ENCODE results near the gene NPIPA8.
"Not testable (repeated sequence)": the region's sequence is repeated elsewhere in the genome, so short reads cannot be mapped to it uniquely, and the experiment has no call there.

The NPIPA8 gene

DNA sequence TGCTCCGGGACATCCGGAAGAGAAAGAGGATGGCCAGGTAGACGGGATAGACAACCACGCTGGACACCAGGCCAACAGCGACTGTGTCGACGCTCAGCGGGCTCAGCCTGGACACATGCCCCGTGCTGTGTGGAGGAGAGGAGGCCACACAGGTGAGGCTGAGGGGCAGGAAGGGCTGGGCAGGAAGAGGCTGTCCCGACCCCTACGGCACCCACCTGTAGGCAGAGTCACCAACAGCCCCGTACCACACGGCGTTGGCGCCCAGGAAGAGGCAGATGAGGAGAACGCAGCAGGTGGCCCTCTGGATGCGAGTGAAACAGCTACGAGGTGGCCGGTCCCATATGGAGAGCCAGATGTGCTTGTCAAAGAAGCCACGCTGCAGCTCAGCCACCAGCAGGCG lies at the start of gene NPIPA8:
Gene NPIPA8, minus strand, starts transcription at position 101 of the 400 bp plus-strand sequence. CDS start 4,074 bp downstream, outside the sequence.
- not testable (repeated sequence) for H3K36me3 ChIP-seq (ENCODE audit: insufficient read depth, low read length); H3K4me1 ChIP-seq (ENCODE audit: insufficient read depth, low read length); H3K9ac ChIP-seq (ENCODE audit: low read depth, low read length); H3K9me3 ChIP-seq (ENCODE audit: control insufficient read depth, insufficient read depth, low read length)

DNA sequence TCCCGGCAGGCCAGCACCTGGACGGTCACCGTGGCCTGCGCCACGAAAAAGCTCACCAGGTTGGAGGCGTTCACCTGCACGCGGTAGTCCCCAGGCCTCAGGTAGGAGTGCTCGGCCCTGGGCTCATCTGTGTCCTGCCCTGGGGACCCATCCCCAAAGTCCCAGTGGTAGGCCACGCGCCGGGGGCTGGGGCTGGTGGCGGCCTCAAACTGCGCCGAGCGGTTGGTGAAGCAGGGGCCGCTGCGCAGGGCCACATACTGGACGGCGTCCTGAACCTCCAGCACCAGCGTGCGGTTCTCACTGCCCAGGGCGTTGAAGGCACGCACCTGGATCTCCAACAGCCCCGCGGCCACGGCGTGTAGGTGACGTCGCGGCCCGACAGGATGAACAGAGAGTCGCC lies 48.7 kb upstream of the NPIPA8 start:
- H3K9ac ChIP-seq (ENCODE audit: low read depth, low read length); H3K9me3 ChIP-seq (ENCODE audit: control insufficient read depth, insufficient read depth, low read length); H3K4me1 ChIP-seq (ENCODE audit: insufficient read depth, low read length); H3K36me3 ChIP-seq (ENCODE audit: insufficient read depth, low read length): not testable (repeated sequence)

DNA sequence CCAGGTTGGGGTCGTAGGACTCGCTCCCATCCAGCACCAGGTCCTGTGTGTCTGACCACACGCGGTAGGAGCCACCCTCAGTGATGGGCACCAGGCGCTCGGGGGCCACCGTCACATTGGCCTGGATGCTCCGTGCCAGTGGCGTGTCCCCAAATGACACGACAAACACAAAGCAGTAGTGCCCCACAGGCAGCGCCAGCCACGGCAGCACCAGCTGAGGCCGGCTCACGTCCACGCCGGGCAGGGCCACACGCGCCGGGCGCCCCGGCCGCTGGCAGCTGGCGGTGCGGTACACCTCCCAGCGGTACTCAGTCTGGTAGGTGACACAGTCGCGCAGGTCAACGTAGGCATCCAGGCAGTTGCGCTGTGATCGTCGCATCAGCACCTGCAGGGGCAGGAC lies 48.3 kb upstream of the NPIPA8 start:
- H3K9ac ChIP-seq (ENCODE audit: low read depth, low read length); H3K36me3 ChIP-seq (ENCODE audit: insufficient read depth, low read length); H3K9me3 ChIP-seq (ENCODE audit: control insufficient read depth, insufficient read depth, low read length); H3K4me1 ChIP-seq (ENCODE audit: insufficient read depth, low read length): not testable (repeated sequence)

DNA sequence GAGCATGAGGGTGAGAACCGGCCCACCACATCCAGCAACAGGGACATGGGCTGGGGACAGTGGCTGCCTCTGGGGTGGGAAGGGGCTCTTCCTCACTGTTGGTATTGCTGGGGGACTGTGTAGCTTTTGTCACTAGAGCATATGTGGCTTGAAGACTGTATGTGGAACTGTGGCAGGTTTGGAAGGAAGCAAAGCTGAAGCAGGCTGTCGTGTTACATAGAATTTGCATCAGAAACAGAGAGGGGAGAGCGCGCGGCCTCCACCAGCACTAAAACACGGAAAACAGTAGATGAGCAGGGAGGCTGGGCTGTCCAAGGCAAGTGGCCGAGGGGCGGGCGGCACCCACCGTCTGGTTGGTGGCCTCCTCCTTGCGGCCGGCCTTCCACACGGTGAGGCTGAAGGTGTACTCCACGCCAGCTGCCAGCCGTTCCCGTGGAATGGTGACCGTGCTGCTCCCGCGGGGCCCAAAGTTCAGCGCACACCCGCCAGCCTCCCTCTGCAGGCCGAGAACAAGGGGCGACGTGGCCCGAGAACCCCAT lies 47.6 kb upstream of the NPIPA8 start:
- H3K4me1 ChIP-seq (ENCODE audit: insufficient read depth, low read length); H3K36me3 ChIP-seq (ENCODE audit: insufficient read depth, low read length); H3K9me3 ChIP-seq (ENCODE audit: control insufficient read depth, insufficient read depth, low read length); H3K9ac ChIP-seq (ENCODE audit: low read depth, low read length): not testable (repeated sequence)

DNA sequence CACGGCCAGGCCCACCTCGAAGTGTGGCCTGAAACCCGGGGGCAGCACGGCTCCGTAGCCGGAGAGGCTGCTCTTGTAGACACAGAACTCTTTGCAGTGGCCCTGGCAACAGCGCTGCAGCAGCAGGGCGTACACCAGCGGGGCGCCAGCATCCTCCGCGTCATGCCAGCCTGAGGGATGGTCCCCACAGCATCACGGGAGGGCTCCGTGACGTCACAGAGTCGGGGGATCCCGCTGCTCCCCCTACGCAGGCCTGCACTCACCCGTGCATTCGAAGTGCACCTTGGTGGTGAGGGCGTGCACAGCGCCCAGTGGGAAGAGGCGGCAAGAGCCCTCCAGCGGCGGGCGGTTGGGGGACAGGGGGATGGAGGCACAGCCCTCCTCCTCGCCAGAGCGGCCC lies 46.2 kb upstream of the NPIPA8 start:
- not testable (repeated sequence) for H3K4me1 ChIP-seq (ENCODE audit: insufficient read depth, low read length); H3K9ac ChIP-seq (ENCODE audit: low read depth, low read length); H3K36me3 ChIP-seq (ENCODE audit: insufficient read depth, low read length); H3K9me3 ChIP-seq (ENCODE audit: control insufficient read depth, insufficient read depth, low read length)

DNA sequence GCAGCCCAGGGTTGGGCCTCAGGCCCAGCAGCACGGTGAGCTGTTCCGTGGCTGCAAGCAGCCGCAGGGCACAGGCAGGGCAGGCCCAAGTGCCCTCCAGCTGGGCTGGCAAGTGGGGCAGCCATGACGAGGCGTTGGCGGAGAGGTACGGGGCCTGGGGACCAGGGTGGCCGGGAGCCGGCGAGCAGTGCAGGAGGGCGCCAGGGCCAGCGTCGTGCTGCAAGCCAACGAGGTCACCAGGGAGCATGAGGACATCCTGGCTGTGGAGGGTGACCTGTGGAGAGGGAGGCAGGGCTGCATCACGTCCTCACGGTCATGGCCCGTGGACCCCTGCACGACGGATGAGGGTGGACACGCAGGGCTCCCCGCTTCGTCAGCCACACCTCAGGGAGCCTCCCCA lies 11.2 kb upstream of the NPIPA8 start:
- not testable (repeated sequence) for H3K9me3 ChIP-seq (ENCODE audit: control insufficient read depth, insufficient read depth, low read length); H3K4me1 ChIP-seq (ENCODE audit: insufficient read depth, low read length); H3K36me3 ChIP-seq (ENCODE audit: insufficient read depth, low read length); H3K9ac ChIP-seq (ENCODE audit: low read depth, low read length)

DNA sequence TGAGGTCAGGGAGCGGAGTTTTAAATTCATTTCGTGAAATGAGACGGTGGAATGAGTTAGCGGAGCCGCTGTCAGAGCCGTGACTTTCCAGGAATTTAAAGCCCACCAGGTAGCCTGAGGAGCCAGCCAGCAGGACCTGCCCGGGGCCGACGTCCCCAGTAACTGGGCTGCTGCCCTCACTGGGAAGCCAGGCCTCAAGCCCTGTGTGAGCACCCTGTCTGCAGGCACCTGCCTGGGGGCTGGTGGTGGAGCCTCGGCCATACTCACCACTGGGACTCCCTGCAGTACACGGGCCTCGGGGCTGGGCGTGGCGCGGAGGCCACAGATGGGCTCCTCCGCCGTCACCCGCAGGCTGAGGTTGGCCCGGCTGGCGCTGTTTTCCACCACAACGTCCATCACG lies 10.5 kb upstream of the NPIPA8 start:
- not testable (repeated sequence) for H3K36me3 ChIP-seq (ENCODE audit: insufficient read depth, low read length); H3K9ac ChIP-seq (ENCODE audit: low read depth, low read length); H3K9me3 ChIP-seq (ENCODE audit: control insufficient read depth, insufficient read depth, low read length); H3K4me1 ChIP-seq (ENCODE audit: insufficient read depth, low read length)

DNA sequence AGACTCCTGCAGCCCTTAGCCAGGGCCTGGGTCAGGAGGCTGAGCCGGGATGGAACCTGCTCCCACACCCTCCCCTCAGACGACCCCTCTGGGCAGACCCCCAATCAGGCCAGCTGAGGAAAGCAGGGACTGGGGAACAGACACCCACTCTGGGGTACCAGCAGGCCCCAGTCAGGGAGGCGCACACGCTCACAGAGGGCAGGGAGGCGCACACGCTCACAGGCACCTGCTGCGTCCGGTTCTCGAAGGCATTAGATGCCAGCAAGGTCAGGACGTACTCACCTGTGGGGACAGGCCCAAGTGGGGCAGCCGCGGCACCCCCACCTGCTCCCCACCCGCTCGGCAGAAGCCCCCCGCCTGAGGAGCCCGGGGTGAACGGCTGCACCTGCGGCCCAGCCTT lies 8.1 kb upstream of the NPIPA8 start:
- not testable (repeated sequence) for H3K36me3 ChIP-seq (ENCODE audit: insufficient read depth, low read length)

DNA sequence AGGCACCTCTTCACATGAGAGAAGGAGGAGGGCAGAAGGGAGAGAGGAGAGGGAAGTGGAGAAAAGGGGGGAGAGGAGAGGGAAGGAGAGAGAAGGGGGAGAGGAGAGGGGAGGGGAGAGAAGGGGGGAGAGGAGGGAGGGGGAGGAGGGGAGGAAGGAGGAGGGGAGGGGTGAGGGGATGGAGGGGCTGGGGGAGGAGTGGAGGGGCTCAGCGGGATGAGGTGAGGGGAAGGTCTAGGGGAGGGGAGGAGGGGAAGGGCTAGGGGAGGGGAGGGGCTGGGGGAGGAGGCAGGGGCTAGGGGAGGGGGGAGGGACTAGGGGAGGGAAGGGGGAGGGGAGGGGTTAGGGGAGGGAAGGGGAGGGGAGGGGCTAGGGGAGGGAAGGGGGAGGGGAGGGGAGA lies 5.5 kb upstream of the NPIPA8 start:
- not testable (repeated sequence) for H3K4me1 ChIP-seq (ENCODE audit: insufficient read depth, low read length); H3K36me3 ChIP-seq (ENCODE audit: insufficient read depth, low read length); H3K9ac ChIP-seq (ENCODE audit: low read depth, low read length); H3K9me3 ChIP-seq (ENCODE audit: control insufficient read depth, insufficient read depth, low read length)

More for the DNA sequence above, 8.1 kb upstream of the NPIPA8 start:
- not testable (repeated sequence) for H3K9me3 ChIP-seq (ENCODE audit: control insufficient read depth, insufficient read depth, low read length); H3K9ac ChIP-seq (ENCODE audit: low read depth, low read length); H3K4me1 ChIP-seq (ENCODE audit: insufficient read depth, low read length)

DNA sequence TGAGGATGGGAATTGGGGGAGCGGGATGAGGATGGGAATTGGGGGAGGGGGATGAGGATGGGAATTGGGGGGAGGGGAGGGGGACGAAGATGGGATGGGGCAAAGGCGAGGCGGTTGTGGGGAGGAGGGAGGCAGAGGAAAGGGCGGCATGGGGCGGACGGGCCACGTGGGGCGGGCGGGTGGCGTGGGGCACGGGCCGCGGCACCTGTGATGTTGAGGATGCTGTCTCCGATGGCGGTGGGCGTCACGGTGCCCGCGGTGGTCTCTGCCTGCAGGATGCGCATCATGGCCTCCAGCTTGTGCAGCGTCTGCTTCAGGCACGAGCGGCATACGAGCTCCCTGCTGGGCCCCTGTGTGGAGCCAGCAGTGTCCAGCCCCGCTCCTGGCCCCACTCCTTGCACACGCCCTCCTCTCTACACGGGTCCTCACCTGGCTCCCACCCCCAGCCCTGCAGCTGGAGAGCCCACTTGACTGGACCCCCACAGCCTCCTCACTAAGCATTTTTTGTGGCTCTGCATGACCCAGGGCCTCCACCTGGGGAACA lies 5.0 kb upstream of the NPIPA8 start:
- H3K9ac ChIP-seq (ENCODE audit: low read depth, low read length); H3K36me3 ChIP-seq (ENCODE audit: insufficient read depth, low read length); H3K9me3 ChIP-seq (ENCODE audit: control insufficient read depth, insufficient read depth, low read length); H3K4me1 ChIP-seq (ENCODE audit: insufficient read depth, low read length): not testable (repeated sequence)

DNA sequence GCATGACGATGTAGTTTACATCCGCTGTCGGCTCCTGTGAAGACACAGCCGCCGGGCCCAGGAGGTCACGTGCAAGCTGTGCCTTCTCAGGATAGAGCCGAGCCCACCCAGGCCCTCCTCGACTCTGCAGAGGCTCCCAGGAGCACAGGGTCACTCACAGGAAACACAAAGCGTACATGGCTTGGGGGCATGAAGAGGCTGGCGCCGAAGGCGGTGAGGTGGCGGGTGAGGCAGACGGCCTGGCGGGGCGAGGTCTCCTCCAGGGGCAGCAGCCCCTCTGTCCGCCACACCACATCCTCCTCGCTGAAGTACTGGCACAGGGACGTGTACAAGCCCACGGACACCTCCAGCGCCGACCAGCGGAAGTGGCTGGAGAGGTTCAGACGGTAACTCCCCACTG lies 2.7 kb upstream of the NPIPA8 start:
- not testable (repeated sequence) for H3K36me3 ChIP-seq (ENCODE audit: insufficient read depth, low read length); H3K9ac ChIP-seq (ENCODE audit: low read depth, low read length); H3K4me1 ChIP-seq (ENCODE audit: insufficient read depth, low read length)

DNA sequence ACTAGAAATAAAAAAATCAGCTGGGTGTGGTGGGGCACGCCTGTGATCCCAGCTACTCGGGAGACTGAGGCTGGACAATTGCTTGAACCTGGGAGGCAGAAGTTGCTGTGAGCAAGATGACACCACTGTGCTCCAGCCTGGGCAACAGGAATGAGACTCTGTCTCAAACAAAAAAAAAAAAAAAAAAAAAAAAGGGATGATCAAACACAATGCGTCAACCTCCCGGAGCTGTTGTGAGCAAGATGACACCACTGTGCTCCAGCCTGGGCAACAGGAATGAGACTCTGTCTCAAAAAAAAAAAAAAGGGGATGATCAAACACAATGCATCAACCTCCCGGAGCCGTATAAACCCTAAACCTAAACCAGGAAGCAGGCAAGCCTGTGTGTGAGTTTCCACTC lies 24.7 kb downstream of the NPIPA8 start:
- not testable (repeated sequence) for H3K9ac ChIP-seq (ENCODE audit: low read depth, low read length); H3K4me1 ChIP-seq (ENCODE audit: insufficient read depth, low read length); H3K36me3 ChIP-seq (ENCODE audit: insufficient read depth, low read length); H3K9me3 ChIP-seq (ENCODE audit: control insufficient read depth, insufficient read depth, low read length)

More for the DNA sequence above, 2.7 kb upstream of the NPIPA8 start:
- not testable (repeated sequence) for H3K9me3 ChIP-seq (ENCODE audit: control insufficient read depth, insufficient read depth, low read length)

DNA sequence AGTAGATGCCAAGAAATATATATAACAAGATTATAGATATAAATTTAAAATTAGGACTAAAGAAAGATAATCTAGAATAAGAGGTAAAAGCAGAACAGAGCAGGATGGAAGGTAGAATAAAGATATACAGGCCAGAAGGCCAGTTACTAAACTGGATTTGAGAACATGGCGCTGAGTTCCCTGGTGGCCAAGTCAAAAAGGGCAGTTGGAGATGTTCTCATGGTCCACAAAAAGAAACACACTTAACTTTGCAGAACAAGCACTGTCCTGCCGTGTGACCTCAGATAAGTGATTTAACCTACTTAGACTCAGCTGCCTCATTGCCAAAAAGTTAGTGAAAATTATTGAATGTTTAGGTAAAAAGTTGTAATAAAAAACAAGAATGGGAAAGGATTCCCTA lies 27.4 kb downstream of the NPIPA8 start:
- H3K4me1 ChIP-seq (ENCODE audit: insufficient read depth, low read length); H3K36me3 ChIP-seq (ENCODE audit: insufficient read depth, low read length); H3K9ac ChIP-seq (ENCODE audit: low read depth, low read length); H3K9me3 ChIP-seq (ENCODE audit: control insufficient read depth, insufficient read depth, low read length): not testable (repeated sequence)

DNA sequence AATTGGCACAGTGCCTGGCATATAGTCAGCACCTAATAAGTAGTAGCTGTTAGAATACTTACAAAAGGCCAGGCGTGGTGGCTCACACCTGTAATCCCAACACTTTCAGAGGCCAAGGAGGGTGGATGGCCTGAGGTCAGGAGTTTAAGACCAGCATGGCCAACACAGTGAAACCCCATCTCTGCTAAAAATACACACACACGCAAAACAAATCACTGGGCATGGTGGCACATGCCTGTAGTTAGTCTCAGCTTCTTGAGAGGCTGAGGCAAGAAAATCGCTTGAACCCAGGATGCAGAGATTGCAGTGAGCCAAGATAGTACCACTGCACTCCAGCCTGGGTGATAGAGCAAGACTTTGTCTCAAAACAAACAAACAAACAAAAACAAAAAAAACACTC lies 29.3 kb downstream of the NPIPA8 start:
- not testable (repeated sequence) for H3K9ac ChIP-seq (ENCODE audit: low read depth, low read length); H3K4me1 ChIP-seq (ENCODE audit: insufficient read depth, low read length); H3K9me3 ChIP-seq (ENCODE audit: control insufficient read depth, insufficient read depth, low read length); H3K36me3 ChIP-seq (ENCODE audit: insufficient read depth, low read length)

DNA sequence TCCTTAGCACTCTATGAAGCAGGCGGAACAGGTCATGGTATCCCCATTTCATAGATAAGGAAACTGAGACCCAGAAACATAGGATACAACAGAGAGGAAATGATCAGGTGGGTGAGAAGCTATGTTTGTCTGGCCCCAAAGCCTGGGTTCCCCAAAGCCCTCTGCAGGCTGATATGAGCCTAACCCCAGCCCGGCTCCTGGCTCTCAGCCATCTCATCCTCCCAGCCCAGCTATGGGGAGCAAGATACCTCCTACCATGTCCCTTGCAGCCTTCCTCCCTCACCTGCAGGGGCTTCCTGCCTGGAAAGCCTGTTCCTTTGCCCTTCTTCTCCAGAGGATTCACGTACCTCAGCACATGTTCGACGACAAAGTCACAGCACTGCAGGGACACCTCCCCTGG lies 30.5 kb downstream of the NPIPA8 start:
- not testable (repeated sequence) for H3K9ac ChIP-seq (ENCODE audit: low read depth, low read length); H3K4me1 ChIP-seq (ENCODE audit: insufficient read depth, low read length); H3K36me3 ChIP-seq (ENCODE audit: insufficient read depth, low read length); H3K9me3 ChIP-seq (ENCODE audit: control insufficient read depth, insufficient read depth, low read length)

DNA sequence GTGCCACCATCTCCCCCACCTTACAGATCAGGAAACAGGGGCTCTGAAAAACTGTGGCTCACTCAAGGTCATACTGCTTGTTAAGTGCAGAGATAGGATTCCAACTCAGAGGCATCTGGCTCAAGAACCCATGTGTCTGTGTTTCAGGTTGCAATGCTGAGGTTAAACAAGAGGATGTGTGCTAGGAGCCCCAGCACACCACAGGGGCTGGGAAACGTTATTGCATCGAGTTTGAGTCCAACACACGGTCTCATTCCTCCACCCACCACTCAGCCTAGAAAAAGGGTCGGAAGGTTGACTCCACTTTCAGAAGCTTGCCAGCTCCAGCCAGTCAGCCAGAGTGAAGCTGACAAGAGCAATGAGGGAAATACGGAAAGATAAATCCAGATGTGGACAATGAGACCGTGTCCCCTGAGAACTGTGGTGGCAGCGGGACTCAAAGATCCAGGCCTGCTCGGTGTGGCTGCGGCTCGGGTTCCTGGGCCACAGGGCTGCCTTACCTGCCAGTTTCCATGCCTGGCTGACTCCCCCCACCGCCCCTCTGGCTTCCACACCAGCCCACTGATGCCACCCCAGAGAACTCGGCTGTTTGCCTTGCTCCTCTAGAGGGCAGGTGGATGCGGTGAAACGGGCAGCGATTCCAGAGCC lies 33.4 kb downstream of the NPIPA8 start:
- H3K9ac ChIP-seq (ENCODE audit: low read depth, low read length); H3K9me3 ChIP-seq (ENCODE audit: control insufficient read depth, insufficient read depth, low read length); H3K36me3 ChIP-seq (ENCODE audit: insufficient read depth, low read length); H3K4me1 ChIP-seq (ENCODE audit: insufficient read depth, low read length): not testable (repeated sequence)

All from ES-I3 (cell line).